GM12892 (cell line): Measurements from ENCODE around the gene ZNF827.

ENCODE experiments used
- DNase-seq: peaks from one replicate; pipeline ENCODE4 v3.0.0; 2011; ENCODE audit not compliant: insufficient read length
- FAIRE-seq: peaks from 2 replicates; lab custom pipeline; 2011; peaks lifted over from hg19 to GRCh38; lab: Jason Lieb, UNC
- POLR2A ChIP-seq: IDR thresholded peaks from 2 replicates; pipeline ENCODE4 v1.6.1; 2011; ENCODE audit warnings: low read depth, low read length, control low read depth
- POLR2AphosphoS5 ChIP-seq: IDR thresholded peaks from 2 replicates; pipeline ENCODE4 v1.6.1; 2011; ENCODE audit warnings: low read depth, low read length, control low read depth
- TAF1 ChIP-seq: IDR thresholded peaks from 2 replicates; pipeline ENCODE4 v1.6.1; 2011; ENCODE audit warnings: low read depth, mild to moderate bottlenecking, control low read depth, low read length, borderline replicate concordance

The ZNF827 gene

DNA sequence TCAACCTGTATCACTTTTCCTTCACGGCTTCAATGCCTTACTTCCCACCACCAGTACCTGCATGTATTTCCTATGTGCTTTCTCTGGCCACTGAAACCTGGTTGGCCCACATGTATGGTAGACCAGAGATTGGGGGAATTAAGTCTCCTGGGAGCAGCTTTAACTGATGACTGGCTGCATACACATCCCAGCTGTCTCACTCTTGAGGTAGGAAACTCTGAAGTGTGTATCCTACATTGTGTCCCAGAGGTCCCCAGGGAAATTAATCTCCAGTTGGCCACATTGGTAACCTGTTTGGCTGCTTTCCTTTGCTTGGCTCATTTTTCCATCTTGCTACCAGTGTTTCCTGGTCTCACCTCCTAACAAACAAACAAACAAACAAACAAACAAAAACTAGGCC, 124.4 kb downstream of the ZNF827 start:
- no peak for DNase-seq
- no peak for FAIRE-seq

DNA sequence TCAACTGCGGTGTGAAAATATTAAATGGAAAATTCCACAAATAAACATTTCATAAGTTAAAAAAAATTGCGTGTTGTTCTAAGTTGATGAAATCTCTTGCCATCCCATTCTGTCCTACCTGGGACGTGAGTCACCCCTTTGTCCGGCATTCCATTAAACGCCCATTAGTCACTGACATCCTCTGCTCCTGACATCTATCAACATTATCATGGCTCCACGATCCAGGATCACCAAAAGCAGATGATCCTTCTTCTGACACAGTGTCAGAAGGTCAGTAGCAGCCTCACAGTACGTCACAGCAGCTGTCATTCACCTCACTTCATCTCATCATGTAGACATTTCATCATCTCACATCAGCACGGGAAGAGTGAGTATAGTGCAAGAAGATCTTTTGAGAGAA, 125.7 kb downstream of the ZNF827 start:
- DNase-seq = no peak
- TF ChIP-seq POLR2A = no peak
- TF ChIP-seq POLR2AphosphoS5 = no peak
- no peak for TF ChIP-seq TAF1

More for the DNA sequence above, 124.4 kb downstream of the ZNF827 start:
- TF ChIP-seq POLR2AphosphoS5 (no peak), POLR2A (no peak), TAF1 (no peak)

DNA sequence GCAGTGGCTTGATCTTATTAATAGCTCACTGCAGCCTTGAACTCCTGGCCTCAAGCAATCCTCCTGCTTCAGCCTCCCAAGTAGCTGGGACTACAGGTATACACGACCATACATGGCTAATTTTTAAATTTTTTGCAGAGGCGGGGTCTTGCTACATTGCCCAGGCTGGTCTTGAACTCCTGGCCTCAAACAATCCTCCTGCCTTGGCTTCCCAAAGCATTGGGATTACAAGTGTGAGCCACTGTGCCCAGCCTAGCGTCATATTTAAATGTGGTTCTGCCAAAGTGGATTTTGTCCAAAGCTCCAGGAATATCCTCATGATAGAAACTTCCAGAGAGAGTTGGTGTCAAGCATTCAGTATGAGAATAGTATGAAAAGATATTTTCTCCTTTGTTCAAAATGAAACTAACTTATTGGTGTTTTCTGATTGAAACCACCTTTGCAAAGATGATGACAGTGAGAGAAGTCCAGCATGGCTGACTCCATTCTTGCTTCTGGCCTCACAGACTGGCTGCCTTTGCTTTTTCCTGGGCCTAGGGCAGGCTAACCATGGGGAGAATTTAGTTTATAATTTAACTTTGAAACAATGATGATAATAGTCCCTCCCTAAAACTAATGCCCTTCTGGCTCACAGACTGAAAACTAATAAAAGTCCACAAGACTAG, 129.6 kb downstream of the ZNF827 start:
- no peak for TF ChIP-seq POLR2AphosphoS5
- TF ChIP-seq POLR2A = no peak
- no peak for TF ChIP-seq TAF1
- peak; percentile 74 for FAIRE-seq

More for the DNA sequence above, 125.7 kb downstream of the ZNF827 start:
- no peak for FAIRE-seq

DNA sequence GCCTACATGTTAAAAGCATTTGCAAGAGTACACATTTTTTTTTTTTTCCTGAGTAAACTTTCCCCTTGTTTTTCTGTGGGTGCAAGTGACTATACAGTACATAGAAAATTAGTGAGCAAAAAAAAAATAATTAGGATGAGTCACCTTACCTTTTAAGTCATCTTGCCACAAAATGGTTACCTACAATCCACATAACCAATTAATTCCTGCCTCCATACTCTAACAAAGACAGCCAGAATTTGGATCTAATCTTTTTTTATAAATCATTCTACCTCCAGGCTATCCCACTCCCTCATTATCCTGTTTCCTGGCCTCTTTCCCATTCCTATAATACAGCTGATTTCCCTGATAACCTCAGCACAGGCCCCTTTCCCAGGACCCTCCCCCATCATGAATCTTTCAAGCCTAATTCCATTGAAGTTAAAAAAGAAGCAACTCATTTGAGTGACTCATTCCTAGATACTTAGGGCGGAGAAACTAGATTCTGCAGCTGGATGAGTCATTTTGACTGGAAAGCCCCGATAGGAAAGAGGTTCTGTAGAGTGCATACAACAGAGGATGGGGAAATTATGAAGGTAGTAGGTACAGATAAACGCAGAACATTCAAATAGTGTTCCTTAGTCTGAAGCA, 130.5 kb downstream of the ZNF827 start:
- DNase-seq = no peak
- TF ChIP-seq POLR2A (no peak), TAF1 (no peak), POLR2AphosphoS5 (no peak)

More for the DNA sequence above, 129.6 kb downstream of the ZNF827 start:
- DNase-seq = no peak

GRCh38 chr4:145805490-145805889, 133.1 kb downstream of the ZNF827 start:
- FAIRE-seq = peak; percentile 36
- no peak for DNase-seq
- TF ChIP-seq POLR2AphosphoS5 = no peak
- no peak for TF ChIP-seq TAF1
- TF ChIP-seq POLR2A = no peak

More for the DNA sequence above, 130.5 kb downstream of the ZNF827 start:
- peak; percentile 86 for FAIRE-seq

- DNase-seq = no peak
- TF ChIP-seq TAF1 (no peak), POLR2AphosphoS5 (no peak), POLR2A (no peak)
Measured at GRCh38 chr4:145804116-145804515, 134.5 kb downstream of the ZNF827 start.

DNA sequence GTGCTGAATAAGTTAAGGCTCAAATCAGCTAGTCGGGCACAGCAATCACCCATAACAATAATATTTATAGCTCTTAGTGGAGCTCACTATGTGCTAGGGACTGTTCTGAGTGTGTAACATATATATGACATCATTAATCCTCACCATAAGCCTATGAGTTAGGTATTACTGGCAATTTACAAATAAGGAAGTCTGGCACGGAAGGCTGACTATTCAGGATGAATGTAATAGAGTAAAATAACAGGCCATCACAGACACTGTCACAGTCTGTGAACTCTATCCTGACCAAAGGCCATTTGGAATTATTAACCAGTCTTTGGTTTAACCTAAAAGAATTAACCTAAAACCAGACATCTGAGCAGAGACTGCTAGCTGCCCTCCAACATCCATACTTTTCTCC, 139.4 kb downstream of the ZNF827 start:
- TF ChIP-seq POLR2A (no peak), TAF1 (no peak), POLR2AphosphoS5 (no peak)
- FAIRE-seq (peak; percentile 17), DNase-seq (no peak)

More at GRCh38 chr4:145804116-145804515, 134.5 kb downstream of the ZNF827 start:
- no peak for FAIRE-seq

GRCh38 chr4:145797278-145797677, 141.3 kb downstream of the ZNF827 start:
- FAIRE-seq = no peak
- no peak for DNase-seq
- TF ChIP-seq POLR2A (no peak), POLR2AphosphoS5 (no peak), TAF1 (no peak)

DNA sequence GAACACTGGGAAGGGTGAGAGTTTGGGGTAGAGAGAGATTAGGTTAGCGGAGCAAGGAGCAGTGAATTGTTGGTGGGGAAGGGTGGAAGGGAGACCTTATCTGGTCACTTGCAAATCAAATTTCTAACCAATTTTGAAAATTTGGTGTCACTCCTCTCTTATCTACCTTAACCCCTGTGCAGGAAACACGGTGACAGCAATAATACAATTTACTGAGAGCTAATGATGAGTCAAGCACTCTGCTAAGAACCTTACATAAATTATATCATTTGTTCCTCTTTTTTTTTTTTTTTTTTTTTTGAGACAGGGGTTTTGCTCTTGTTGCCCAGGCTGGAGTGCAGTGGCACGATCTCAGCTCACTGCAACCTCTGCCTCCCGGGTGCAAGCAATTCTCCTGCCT, 142.3 kb downstream of the ZNF827 start:
- FAIRE-seq (no peak), DNase-seq (no peak)
- TF ChIP-seq POLR2AphosphoS5 (no peak), POLR2A (no peak), TAF1 (no peak)

DNA sequence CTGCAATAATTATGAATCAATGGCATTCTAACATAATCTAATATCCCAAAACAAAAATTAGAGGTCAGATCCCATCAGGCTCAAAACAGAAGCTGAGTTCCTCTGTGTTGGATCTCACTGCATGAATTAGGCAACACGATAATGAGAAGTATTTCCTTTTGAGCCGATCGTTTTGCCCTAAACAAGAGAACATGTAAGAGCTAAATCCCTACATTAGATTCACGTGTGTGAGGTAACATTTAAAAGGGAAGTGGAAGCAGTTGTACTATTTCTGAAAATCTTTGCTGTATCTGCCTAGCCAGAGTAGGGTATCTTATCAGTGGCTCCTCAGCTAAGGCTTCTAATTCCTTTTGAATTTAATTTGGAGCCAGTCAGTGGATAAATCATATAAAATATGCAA, 143.1 kb downstream of the ZNF827 start:
- TF ChIP-seq POLR2A = no peak
- TF ChIP-seq POLR2AphosphoS5 = no peak
- TF ChIP-seq TAF1 = no peak
- FAIRE-seq (no peak), DNase-seq (no peak)

DNA sequence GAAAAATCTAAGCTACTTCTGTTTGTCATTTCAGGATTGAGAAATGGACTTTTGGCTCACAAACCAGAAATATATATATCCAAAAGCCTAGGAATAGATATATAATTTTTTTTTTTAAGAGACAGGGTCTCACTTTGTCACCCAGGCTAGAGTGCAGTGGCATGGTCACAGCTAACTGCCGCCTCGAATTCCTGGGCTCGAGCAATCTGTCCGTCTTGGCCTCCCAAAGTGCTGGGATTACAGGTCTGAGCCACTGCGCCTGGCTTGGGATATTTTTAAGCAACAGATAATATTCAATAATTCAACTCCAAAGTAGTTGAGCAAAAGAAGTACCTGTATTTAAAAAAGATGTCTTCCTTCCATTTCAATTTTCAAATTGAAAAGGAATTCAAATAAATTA, 146.2 kb downstream of the ZNF827 start:
- no peak for FAIRE-seq
- no peak for DNase-seq
- TF ChIP-seq TAF1 (no peak), POLR2A (no peak), POLR2AphosphoS5 (no peak)

DNA sequence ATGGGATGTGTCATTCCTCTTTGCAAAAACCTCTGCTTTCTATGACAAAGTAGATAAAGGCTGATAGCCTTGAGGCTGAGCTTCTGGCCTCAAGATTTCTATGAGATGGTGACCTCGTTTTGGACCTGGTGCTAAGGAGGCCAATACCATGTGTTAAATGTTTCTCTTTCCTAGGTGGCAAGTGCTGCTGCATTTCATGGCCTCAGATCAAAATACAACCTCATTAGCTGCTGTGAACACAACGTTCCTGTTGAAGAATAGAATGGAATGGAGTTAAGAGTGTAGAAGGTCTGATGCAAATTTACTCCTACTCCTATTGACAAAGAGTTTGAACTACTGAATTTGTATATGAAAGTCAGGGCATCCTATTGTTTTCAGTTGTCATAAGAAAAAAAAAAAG, 146.6 kb downstream of the ZNF827 start:
- TF ChIP-seq POLR2A (no peak), POLR2AphosphoS5 (no peak), TAF1 (no peak)
- DNase-seq (no peak), FAIRE-seq (no peak)
